Endothelial cell of umbilical vein (primary cell): ENCODE measurements around the gene ELF4.

Experiments
- EZH2 ChIP-seq: IDR thresholded peaks from 2 replicates; pipeline ENCODE4 v1.6.1; 2012; ENCODE audit warnings: borderline replicate concordance, low read depth, mild to moderate bottlenecking, moderate library complexity, low read length, inconsistent platforms; ENCODE audit not compliant: severe bottlenecking
- FOS ChIP-seq: IDR thresholded peaks from 2 replicates; pipeline ENCODE4 v1.6.1; 2011; ENCODE audit warnings: mild to moderate bottlenecking, low read length, moderate library complexity, borderline replicate concordance; ENCODE audit not compliant: insufficient read depth
- GATA2 ChIP-seq: IDR thresholded peaks from 2 replicates; pipeline ENCODE4 v1.7.0; 2011; ENCODE audit warnings: low read depth, mild to moderate bottlenecking, moderate library complexity, mixed read lengths, low read length; ENCODE audit not compliant: insufficient read length, insufficient read depth
- JUN ChIP-seq: IDR thresholded peaks from 2 replicates; pipeline ENCODE4 v1.6.1; 2011; ENCODE audit warnings: borderline replicate concordance, low read depth; ENCODE audit not compliant: insufficient read length, insufficient read depth
- MYC ChIP-seq: IDR thresholded peaks from one replicate; pipeline ENCODE4 v1.6.1; 2011; ENCODE audit warnings: mild to moderate bottlenecking, low read depth, low read length
- POLR2A ChIP-seq: IDR thresholded peaks from 2 replicates; pipeline ENCODE4 v1.6.1; 2012; ENCODE audit warnings: low read depth, mild to moderate bottlenecking, control low read depth, low read length
- POLR2AphosphoS5 ChIP-seq: IDR thresholded peaks from 2 replicates; pipeline ENCODE4 v1.6.1; 2012; ENCODE audit warnings: low read depth, mild to moderate bottlenecking, control low read depth, low read length, moderate library complexity; ENCODE audit not compliant: insufficient read depth
- TF ChIP-seq, protein P1 (sequence below), 2 donors: IDR thresholded peaks; 1 replicate in 1 of 2; 2 replicates in 1 of 2; pipeline ENCODE4 v1.5.1; 2011; ENCODE audit warnings: low read length in 2 of 2, mild to moderate bottlenecking in 2 of 2, moderate library complexity in 2 of 2, control low read depth in 1 of 2, inconsistent platforms in 1 of 2, low read depth in 1 of 2; ENCODE audit not compliant: insufficient read depth in 1 of 2; ENCODE audit errors: extremely low read depth in 1 of 2
- TF ChIP-seq, protein P2 (sequence below): IDR thresholded peaks from 2 replicates; pipeline ENCODE4 v1.6.1; 2011; ENCODE audit not compliant: insufficient read depth, insufficient read length

DNA sequence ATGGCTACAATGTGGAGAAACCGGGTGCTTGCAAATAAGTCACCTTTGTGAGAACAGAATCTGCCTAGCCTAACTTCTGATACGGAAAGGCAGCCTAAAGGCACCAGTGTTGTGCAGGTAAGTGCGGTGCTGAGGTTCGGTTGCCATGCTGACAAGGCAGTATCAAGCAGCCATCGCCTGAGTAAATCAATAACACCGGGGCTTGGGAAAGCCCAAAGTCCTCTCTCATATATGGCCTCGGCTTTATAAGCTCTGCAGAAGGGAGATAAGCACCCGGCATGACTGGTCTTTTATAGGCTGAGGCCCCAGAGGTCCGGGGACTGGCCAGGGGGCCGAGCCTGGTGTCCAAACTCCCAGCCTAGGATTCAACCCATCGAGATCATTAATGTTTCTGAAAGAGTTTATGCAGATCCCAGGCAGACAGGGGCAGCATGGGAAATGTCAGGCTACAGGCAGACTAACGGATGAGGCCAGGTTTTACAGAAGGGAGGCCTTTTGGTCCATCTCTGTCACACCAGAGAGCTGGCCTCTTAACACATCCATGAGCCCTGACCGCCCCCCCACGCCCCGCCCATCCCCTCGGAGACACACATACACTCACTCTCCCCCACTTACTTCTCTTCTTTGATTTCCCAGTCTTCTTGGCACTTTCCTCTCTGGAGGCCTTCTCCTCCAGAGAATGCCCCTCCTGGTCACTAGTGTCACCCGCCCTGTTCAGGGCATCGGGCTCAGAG, 38.5 kb downstream of the ELF4 start:
- TF ChIP-seq, protein P1, sequence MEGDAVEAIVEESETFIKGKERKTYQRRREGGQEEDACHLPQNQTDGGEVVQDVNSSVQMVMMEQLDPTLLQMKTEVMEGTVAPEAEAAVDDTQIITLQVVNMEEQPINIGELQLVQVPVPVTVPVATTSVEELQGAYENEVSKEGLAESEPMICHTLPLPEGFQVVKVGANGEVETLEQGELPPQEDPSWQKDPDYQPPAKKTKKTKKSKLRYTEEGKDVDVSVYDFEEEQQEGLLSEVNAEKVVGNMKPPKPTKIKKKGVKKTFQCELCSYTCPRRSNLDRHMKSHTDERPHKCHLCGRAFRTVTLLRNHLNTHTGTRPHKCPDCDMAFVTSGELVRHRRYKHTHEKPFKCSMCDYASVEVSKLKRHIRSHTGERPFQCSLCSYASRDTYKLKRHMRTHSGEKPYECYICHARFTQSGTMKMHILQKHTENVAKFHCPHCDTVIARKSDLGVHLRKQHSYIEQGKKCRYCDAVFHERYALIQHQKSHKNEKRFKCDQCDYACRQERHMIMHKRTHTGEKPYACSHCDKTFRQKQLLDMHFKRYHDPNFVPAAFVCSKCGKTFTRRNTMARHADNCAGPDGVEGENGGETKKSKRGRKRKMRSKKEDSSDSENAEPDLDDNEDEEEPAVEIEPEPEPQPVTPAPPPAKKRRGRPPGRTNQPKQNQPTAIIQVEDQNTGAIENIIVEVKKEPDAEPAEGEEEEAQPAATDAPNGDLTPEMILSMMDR (IDR thresholded peaks at IDR 0.05; ENCODE audit: extremely low read depth in 1 of 2, insufficient read depth in 1 of 2, low read depth in 1 of 2, low read length in 2 of 2) = no peak
- no peak for TF ChIP-seq POLR2A
- no peak for TF ChIP-seq MYC
- TF ChIP-seq JUN = no peak
- no peak for TF ChIP-seq POLR2AphosphoS5
- TF ChIP-seq, protein P2, sequence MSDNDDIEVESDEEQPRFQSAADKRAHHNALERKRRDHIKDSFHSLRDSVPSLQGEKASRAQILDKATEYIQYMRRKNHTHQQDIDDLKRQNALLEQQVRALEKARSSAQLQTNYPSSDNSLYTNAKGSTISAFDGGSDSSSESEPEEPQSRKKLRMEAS = no peak
- TF ChIP-seq EZH2 = no peak
- no peak for TF ChIP-seq GATA2
- no peak for TF ChIP-seq FOS
